RWPE2 (cell line): Measurements from ENCODE around the gene GMDS.
A peak's percentile ranks its signal among the peaks of the same experiment; 100 is the strongest.

Experiments
- ATAC-seq: fragments of 200-7000 bp; cut with Tn5 transposase; 3 replicates; pipeline ENCODE4 v1.9.1; 2021; ENCODE audit warnings: low read depth
- DNase-seq: peaks from one replicate; pipeline ENCODE4 v3.0.0-alpha.2; 2020; ENCODE audit warnings: low spot score
- H3K27ac ChIP-seq: fragments of 450-650 bp; 2 replicates; pipeline ENCODE4 v1.5.1; 2017; ENCODE audit warnings: mild to moderate bottlenecking; ENCODE audit not compliant: poor library complexity, severe bottlenecking
- H3K27me3 ChIP-seq: fragments of 250-450 bp; sonication (Bioruptor Pico); 2 replicates; pipeline ENCODE4 v1.5.1; 2021; ENCODE audit warnings: mild to moderate bottlenecking, moderate library complexity; ENCODE audit not compliant: insufficient read depth, poor library complexity, severe bottlenecking
- H3K36me3 ChIP-seq: fragments of 250-450 bp; sonication (Bioruptor Pico); 2 replicates; pipeline ENCODE4 v1.5.1; 2020; ENCODE audit warnings: low read depth, mild to moderate bottlenecking, moderate library complexity
- H3K4me1 ChIP-seq: fragments of 250-450 bp; sonication (Bioruptor Pico); 2 replicates; pipeline ENCODE4 v1.5.1; 2021; ENCODE audit warnings: mild to moderate bottlenecking, moderate library complexity; ENCODE audit not compliant: insufficient read depth, poor library complexity, severe bottlenecking
- H3K4me3 ChIP-seq: fragments of 250-450 bp; sonication (Bioruptor Pico); 2 replicates; pipeline ENCODE4 v1.5.1; 2021; ENCODE audit warnings: mild to moderate bottlenecking, moderate library complexity; ENCODE audit not compliant: severe bottlenecking
- H3K9me3 ChIP-seq: fragments of 250-450 bp; sonication (Bioruptor Pico); 2 replicates; pipeline ENCODE4 v1.5.1; 2021; ENCODE audit warnings: mild to moderate bottlenecking, moderate library complexity; ENCODE audit not compliant: severe bottlenecking
- CTCF ChIP-seq: fragments of 450-650 bp; IDR thresholded peaks from one replicate; pipeline ENCODE4 v1.5.1; 2017; ENCODE audit warnings: mild to moderate bottlenecking, moderate library complexity; ENCODE audit not compliant: poor library complexity, severe bottlenecking

The GMDS gene

DNA sequence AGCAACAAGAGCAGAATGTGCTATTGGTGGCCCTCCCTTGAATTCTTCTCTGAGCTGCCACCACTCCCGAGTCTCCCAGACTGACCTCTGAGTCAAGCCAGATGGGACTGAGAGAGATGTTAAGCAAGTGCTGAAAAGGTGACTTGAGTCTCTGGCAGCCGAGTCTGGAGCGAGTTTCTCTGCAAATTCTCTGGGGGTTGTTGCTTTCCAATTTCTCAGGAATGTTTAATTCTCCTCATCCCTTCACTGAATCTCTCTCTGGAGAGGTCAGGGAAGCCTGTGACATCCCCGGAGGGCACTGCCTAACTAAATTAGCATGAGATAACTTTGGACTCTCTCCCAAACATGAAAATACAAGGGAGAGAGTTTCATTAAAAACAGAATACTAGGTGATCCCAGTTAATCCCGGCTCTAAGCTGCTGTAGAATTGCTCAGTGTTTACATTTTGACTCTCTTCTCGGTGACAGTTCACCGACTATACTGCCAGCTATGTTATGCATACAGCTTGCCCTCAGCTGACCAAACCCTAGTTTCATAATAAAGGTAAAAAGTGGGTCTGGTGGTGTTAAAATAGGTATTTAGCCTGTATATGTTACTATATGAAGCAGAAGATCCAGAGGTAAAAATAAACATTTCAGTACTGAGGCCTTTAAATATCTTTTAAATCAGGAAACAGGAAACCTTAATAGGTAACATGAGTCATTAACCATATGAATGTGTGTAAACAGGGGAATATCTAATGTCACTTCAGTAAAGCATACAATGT is 477.7 kb downstream of the GMDS start:
- no peak for TF ChIP-seq CTCF
- peak; percentile 46; the same call in 1 of the 3 replicates for ATAC-seq
- H3K27ac ChIP-seq = peak overlapping the region; percentile 31

DNA sequence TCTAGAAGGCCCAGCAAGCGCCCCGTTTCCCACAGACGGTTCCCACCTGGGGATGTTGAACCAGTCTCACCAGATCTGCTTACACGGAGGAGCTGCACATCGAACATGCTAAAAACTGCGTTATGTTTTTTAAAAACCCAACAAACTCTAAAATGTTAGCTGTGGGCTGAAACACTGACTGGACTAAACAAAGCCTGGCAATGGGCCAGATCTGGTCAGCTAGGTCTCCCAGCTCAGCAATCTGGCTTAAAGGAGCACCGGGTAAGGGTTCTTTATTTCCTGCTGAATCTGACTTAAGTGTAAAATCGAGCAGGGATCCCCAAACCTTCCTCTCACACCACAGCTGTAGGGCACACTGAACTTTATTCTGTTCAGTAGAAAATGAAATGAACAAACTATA is 478.8 kb downstream of the GMDS start:
- no peaks in the 10 kb centered on the region for H3K36me3 ChIP-seq
- H3K27me3 ChIP-seq = no peaks in the 10 kb centered on the region
- DNase-seq (no peak), ATAC-seq (no peak)
- no peak overlapping the region for H3K4me3 ChIP-seq
- H3K9me3 ChIP-seq = no peaks in the 10 kb centered on the region
- TF ChIP-seq CTCF = no peak
- H3K4me1 ChIP-seq = peaks cover 51% of the 10 kb centered on the region
- H3K27ac ChIP-seq = no peak overlapping the region

More for the DNA sequence above, 477.7 kb downstream of the GMDS start:
- DNase-seq = no peak
- Histone ChIP-seq H3K4me3 (no peak overlapping the region), H3K27me3 (no peaks in the 10 kb centered on the region), H3K9me3 (no peaks in the 10 kb centered on the region), H3K4me1 (peaks cover 41% of the 10 kb centered on the region), H3K36me3 (no peaks in the 10 kb centered on the region)

GRCh38 chr6:1765160-1765903 is 480.1 kb downstream of the GMDS start:
- no peak for TF ChIP-seq CTCF
- Histone ChIP-seq H3K36me3 (no peaks in the 10 kb centered on the region), H3K4me3 (no peak overlapping the region), H3K4me1 (peaks cover 42% of the 10 kb centered on the region), H3K9me3 (no peaks in the 10 kb centered on the region), H3K27ac (no peak overlapping the region), H3K27me3 (no peaks in the 10 kb centered on the region)
- DNase-seq = no peak
- no peak for ATAC-seq

DNA sequence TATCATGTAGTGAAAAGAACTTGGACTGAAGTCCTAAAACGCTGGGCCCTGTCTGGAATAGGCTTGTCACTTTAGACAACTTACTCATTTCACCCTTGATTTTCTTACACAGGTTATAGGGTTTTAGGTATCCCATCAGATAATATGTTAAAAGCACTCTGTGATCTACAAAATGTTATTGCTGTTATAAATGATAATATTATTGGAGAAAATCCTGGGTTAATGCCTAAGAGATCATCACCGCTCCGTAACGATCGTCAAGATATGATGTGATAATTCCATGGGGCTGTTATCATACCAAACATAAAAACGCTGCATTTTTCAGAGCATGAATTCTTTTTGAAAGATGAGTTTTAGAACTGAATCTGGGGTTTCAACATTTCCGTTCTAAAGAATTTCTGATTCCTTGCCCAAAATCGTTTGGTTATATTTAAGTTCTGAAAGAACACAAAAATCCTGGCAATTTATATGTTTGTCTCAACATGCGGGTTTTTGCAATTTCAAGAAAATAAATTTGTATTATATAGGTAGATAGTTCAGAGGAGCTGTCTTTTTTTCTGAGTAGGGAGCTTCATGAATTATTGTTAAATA is 480.9 kb downstream of the GMDS start:
- ATAC-seq (no peak), DNase-seq (no peak)
- Histone ChIP-seq H3K4me3 (no peak overlapping the region), H3K9me3 (no peaks in the 10 kb centered on the region), H3K27ac (no peak overlapping the region), H3K4me1 (peaks cover 42% of the 10 kb centered on the region), H3K36me3 (no peaks in the 10 kb centered on the region), H3K27me3 (no peaks in the 10 kb centered on the region)
- TF ChIP-seq CTCF = no peak
